Transverse colon (tissue), 4 donors: Measurements from ENCODE around the gene PDE4D. TPM values are rescaled to one million over a fixed set of nuclear protein-coding genes. Genes with fewer than 3 reads are reported as not detected.

ENCODE experiments used
- DNase-seq: peaks from one replicate; pipeline ENCODE4 v3.0.0-alpha.2; 2019
- H3K27ac ChIP-seq, 4 donors: fragments of 200-600 bp; sonication (generic); 2 replicates each; pipeline ENCODE4 v1.5.1; 2016 to 2018; ENCODE audit warnings: inconsistent platforms in 4 of 4
- H3K27me3 ChIP-seq: fragments of 200-600 bp; sonication (generic); 2 replicates; pipeline ENCODE4 v1.5.1; 2017; ENCODE audit warnings: inconsistent platforms
- H3K36me3 ChIP-seq, 4 donors: fragments of 200-600 bp; sonication (generic); 2 replicates each; pipeline ENCODE4 v1.5.1; 2017 to 2019; ENCODE audit warnings: inconsistent platforms in 4 of 4
- H3K4me1 ChIP-seq, 4 donors: fragments of 200-600 bp; sonication (generic); 2 replicates each; pipeline ENCODE4 v1.5.1; 2017 to 2020; ENCODE audit warnings: inconsistent platforms in 4 of 4
- H3K4me3 ChIP-seq, 4 donors: fragments of 200-600 bp; sonication (generic); 1 replicate in 1 of 4; 2 replicates in 3 of 4; pipeline versions ENCODE4 v1.5.1 to v1.6.1; 2017 to 2019; ENCODE audit warnings: inconsistent platforms in 4 of 4
- H3K9me3 ChIP-seq, 2 donors: fragments of 200-600 bp; sonication (generic); 2 replicates each; pipeline ENCODE4 v1.5.1; 2017 to 2019; ENCODE audit warnings: inconsistent platforms in 2 of 2
- EP300 ChIP-seq: sonication (generic); formaldehyde crosslinking; IDR thresholded peaks from one replicate; pipeline ENCODE4 v1.6.1; 2017; ENCODE audit warnings: antibody characterized with exemption, low read depth
- POLR2A ChIP-seq: fragments of 450-650 bp; IDR thresholded peaks from one replicate; pipeline ENCODE4 v1.6.1; 2016; ENCODE audit warnings: antibody characterized with exemption, mild to moderate bottlenecking, moderate library complexity
- POLR2AphosphoS5 ChIP-seq, 3 donors: sonication (generic); formaldehyde crosslinking; IDR thresholded peaks; one replicate each; pipeline ENCODE4 v1.6.1; 2016; ENCODE audit warnings: antibody characterized with exemption in 3 of 3
- WGBS, 2 donors: methylation state at CpG; one replicate each; pipeline ENCODE4 v1.1.5; 2018; ENCODE audit warnings: low coverage in 1 of 2; 5-methylcytosine and 5-hydroxymethylcytosine counted together
- in situ Hi-C, 4 donors: fragments of 200-750 bp; cut with MboI; loops; one replicate each; pipeline versions ENCODE4 v1.15.0 to v1.15.1; 2017; ENCODE audit warnings: low sequenced_read_pairs in 3 of 4, low pct_ligation_motif_present in 1 of 4, low pct_unique_long_range_greater_than_20kb in 1 of 4
- intact Hi-C: fragments of 100-400 bp; cut with DNase I; formaldehyde crosslinking; loops from one replicate; pipeline ENCODE4 v1.15.1; 2023; ENCODE audit warnings: low total_unique reads
- total RNA-seq, 4 donors: library from RNA; depleted of rRNA; stranded (reverse); fragments of >200 nt; gene quantifications; one replicate each; pipeline ENCODE4 v1.1.0, GENCODE V29; 2016
- TF ChIP-seq, protein P1 (sequence below), 5 experiments: fragments of 200-600 bp in 3 of 5; fragments of 450-650 bp in 2 of 5; sonication (generic) in 3 of 5; IDR thresholded peaks; 1 replicate in 2 of 5; 2 replicates in 3 of 5; pipeline ENCODE4 v1.5.1; 2016 to 2017; ENCODE audit warnings: antibody characterized with exemption in 5 of 5, inconsistent platforms in 3 of 5, mild to moderate bottlenecking in 2 of 5, moderate library complexity in 1 of 5

PDE4D gene
- total RNA-seq, 4 donors from 2014 or later: 47.0 to 302 (median 73.6) TPM

DNA sequence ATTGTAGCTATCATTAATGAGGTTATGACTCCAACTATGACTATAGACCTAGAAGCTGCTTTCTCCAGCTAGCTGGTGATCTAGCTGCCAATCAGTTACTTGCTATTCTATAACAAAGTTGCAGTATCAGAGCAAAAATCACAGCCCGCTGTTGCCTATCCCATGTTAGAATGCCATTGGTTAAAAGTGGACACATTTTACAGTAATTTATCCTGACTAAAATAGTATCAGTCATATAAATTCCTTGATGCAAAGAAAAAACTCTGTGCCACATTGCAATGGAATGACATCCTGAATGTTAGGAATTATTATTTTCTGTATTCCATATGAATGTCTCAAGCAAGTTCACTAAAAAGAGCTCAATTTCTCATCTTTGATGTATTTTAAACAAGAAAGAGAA, 626.5 kb downstream of the PDE4D start:
- no peaks in the 10 kb centered on the region for H3K9me3 ChIP-seq
- in situ Hi-C loops (no loop called here), intact Hi-C loops (no loop called here)
- no peaks in the 10 kb centered on the region for H3K36me3 ChIP-seq
- H3K4me1 ChIP-seq: peaks cover 3 to 86% (median 27%) of the 10 kb centered on the region in 4 donors
- no peak overlapping the region for H3K4me3 ChIP-seq
- H3K27ac ChIP-seq: peak overlapping the region; percentile 62 to 73 (median 68)
- no peak for DNase-seq
- no peak for TF ChIP-seq EP300
- TF ChIP-seq POLR2AphosphoS5 (IDR thresholded peaks at IDR 0.05): no peak
- TF ChIP-seq, protein P1, sequence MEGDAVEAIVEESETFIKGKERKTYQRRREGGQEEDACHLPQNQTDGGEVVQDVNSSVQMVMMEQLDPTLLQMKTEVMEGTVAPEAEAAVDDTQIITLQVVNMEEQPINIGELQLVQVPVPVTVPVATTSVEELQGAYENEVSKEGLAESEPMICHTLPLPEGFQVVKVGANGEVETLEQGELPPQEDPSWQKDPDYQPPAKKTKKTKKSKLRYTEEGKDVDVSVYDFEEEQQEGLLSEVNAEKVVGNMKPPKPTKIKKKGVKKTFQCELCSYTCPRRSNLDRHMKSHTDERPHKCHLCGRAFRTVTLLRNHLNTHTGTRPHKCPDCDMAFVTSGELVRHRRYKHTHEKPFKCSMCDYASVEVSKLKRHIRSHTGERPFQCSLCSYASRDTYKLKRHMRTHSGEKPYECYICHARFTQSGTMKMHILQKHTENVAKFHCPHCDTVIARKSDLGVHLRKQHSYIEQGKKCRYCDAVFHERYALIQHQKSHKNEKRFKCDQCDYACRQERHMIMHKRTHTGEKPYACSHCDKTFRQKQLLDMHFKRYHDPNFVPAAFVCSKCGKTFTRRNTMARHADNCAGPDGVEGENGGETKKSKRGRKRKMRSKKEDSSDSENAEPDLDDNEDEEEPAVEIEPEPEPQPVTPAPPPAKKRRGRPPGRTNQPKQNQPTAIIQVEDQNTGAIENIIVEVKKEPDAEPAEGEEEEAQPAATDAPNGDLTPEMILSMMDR (IDR thresholded peaks at IDR 0.05): no peak
- TF ChIP-seq POLR2A: no peak
- no peaks in the 10 kb centered on the region for H3K27me3 ChIP-seq
- 97% methylated on average over 1 of the region's 1 CpG; no CpG with 5 or more reads in 1 of the 2 donors for WGBS, 2 donors

DNA sequence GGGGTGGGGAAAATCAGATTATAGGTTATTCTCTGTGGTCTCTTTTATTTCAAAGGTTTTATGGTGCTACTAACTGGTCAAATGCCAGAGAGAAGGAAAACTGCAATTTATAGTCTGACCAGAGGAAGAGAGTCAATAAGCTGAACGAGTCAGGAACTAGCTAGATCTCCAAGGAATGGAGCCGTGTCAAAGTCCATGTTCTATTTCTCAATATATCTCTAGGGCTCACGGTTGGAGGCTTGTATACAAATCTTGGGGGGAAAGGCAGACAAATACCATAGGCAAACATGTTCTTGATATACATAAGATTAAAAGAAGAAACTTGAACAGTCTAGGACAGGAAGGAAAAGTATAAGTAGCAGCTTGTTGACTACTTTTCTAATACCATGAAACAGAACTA, 627.1 kb downstream of the PDE4D start:
- Histone ChIP-seq H3K4me1 (peaks cover 9 to 86% (median 31%) of the 10 kb centered on the region in 4 donors), H3K27me3 (no peaks in the 10 kb centered on the region), H3K36me3 (no peaks in the 10 kb centered on the region), H3K27ac (peak overlapping the region; percentile 62 to 73 (median 68)), H3K4me3 (no peak overlapping the region), H3K9me3 (no peaks in the 10 kb centered on the region)
- intact Hi-C loops (no loop called here), in situ Hi-C loops (no loop called here)
- no peak for DNase-seq
- WGBS, 2 donors: 20 to 42% methylated on average over 3 of the region's 3 CpGs
- TF ChIP-seq EP300 (no peak), POLR2AphosphoS5 (IDR thresholded peaks at IDR 0.05) (peak in 1 of 3 donors; percentile 46), POLR2A (no peak)
- TF ChIP-seq, protein P1 (IDR thresholded peaks at IDR 0.05): peak in 2 of 5 experiments; percentile 22 to 26

DNA sequence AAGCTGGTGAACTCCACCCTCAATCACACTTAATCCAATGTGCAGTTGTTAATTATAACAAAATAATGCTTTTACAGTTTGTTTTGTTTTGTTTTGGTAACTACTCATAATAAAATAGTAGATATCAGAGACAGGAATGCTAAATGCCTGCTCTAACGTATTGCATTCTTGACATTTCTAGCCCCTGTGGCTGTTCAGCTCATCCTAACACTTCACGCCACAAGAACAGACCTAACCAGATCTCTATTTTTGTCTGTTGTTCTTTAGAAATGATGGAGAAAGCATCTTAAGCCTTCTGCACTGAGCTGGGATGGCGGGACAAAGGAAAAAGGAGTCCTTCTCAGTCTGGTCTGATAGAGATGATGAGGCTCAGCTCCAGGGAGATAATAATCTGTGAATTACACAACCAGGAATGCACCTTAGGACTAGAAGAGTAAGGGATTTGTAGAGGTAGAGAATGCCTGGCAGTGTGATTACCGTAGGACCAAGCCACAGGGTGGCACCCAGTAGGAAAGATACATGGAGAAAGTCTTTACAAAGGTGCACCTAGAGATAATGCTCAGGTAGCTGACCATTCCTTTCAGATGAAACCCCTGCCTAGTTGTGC, 628.8 kb downstream of the PDE4D start:
- TF ChIP-seq EP300: no peak
- TF ChIP-seq POLR2A: no peak
- TF ChIP-seq, protein P1 (IDR thresholded peaks at IDR 0.05): no peak
- TF ChIP-seq POLR2AphosphoS5 (IDR thresholded peaks at IDR 0.05): no peak
- in situ Hi-C loops (no loop called here), intact Hi-C loops (no loop called here)
- no peaks in the 10 kb centered on the region for H3K9me3 ChIP-seq
- H3K36me3 ChIP-seq: no peaks in the 10 kb centered on the region
- H3K4me3 ChIP-seq: no peak overlapping the region
- H3K4me1 ChIP-seq: peaks cover 17 to 79% (median 40%) of the 10 kb centered on the region in 4 donors
- 39 to 67% methylated on average over 4 of the region's 4 CpGs for WGBS, 2 donors
- DNase-seq: no peak
- peak overlapping the region; percentile 62 to 73 (median 68) for H3K27ac ChIP-seq
- no peaks in the 10 kb centered on the region for H3K27me3 ChIP-seq

DNA sequence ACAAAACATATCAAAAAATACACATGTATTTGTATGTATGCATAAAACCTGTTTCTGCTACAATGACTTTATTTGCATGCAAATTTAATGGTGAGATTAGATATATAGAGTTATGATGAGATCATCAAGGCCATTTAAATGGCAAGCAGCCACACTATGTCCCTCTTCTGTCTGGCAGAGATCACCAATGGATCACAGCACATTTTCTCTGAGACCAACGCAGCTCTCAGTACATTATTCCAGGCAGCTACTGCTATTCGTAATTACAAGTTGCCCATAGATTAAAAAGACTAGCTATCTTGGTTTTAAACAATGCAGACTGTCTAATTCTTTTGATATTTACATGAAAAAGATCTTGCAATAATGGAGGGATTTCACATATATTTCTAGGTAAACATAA, 629.5 kb downstream of the PDE4D start:
- in situ Hi-C loops (no loop called here), intact Hi-C loops (no loop called here)
- TF ChIP-seq, protein P1 (IDR thresholded peaks at IDR 0.05): no peak
- TF ChIP-seq POLR2A (no peak), EP300 (no peak), POLR2AphosphoS5 (IDR thresholded peaks at IDR 0.05) (no peak)
- Histone ChIP-seq H3K27me3 (no peaks in the 10 kb centered on the region), H3K27ac (peak overlapping the region; percentile 62 to 73 (median 68)), H3K4me3 (no peak overlapping the region), H3K36me3 (no peaks in the 10 kb centered on the region), H3K4me1 (peaks cover 17 to 86% (median 42%) of the 10 kb centered on the region in 4 donors), H3K9me3 (no peaks in the 10 kb centered on the region)
- 83 to 84% methylated on average over 2 of the region's 2 CpGs for WGBS, 2 donors
- DNase-seq: no peak
